K562 (cell line): ENCODE data around the gene MAPK4. TPM values are rescaled to one million over a fixed set of nuclear protein-coding genes. Genes with fewer than 3 reads are reported as not detected.

Source experiments
- CBX8 ChIP-seq: fragments of 200-600 bp; sonication (generic); IDR thresholded peaks from 2 replicates; pipeline ENCODE4 v1.6.1; 2012; ENCODE audit warnings: borderline replicate concordance, mixed run types, low read depth, mild to moderate bottlenecking, moderate library complexity, mixed read lengths, low read length, control low read depth, inconsistent platforms; ENCODE audit not compliant: poor library complexity, severe bottlenecking; ENCODE audit errors: extremely low read depth
- KDM4B ChIP-seq, 2 experiments: fragments of 450-650 bp in 1 of 2; sonication (generic) in 1 of 2; IDR thresholded peaks; 2 replicates each; pipeline ENCODE4 v1.6.1; 2016 to 2017; ENCODE audit warnings: borderline replicate concordance in 2 of 2, antibody characterized with exemption in 1 of 2, low read depth in 1 of 2, mild to moderate bottlenecking in 1 of 2
- PHTF2 ChIP-seq: fragments of 250-450 bp; sonication (Bioruptor Pico); IDR thresholded peaks from 2 replicates; pipeline ENCODE4 v1.5.0; 2021; ENCODE audit warnings: mild to moderate bottlenecking
- U2AF1 ChIP-seq: fragments of 200-400 bp; formaldehyde crosslinking; optimal IDR thresholded peaks from 2 replicates; pipeline ENCODE3; 2017; ENCODE audit warnings: mild to moderate bottlenecking, low read depth, low read length, moderate library complexity
- polyA plus RNA-seq, 8 experiments: library from polyadenylated mRNA; depleted of rRNA in 4 of 8; stranded (reverse) in 5 of 8; unstranded in 3 of 8; fragments of >200 nt; fragmentation: Nextera tagmentation in 2 of 8; fragmentation: Illumina TruSeq in 1 of 8; extraction: Ambion mirVana in 2 of 8; extraction: Trizol in 1 of 8; gene quantifications; 2 replicates each; pipeline versions ENCODE4 v1.2.1 to v1.2.3, GENCODE V29; 2011 to 2014; ENCODE audit warnings: inconsistent platforms in 1 of 8, missing spikeins in 1 of 8
- total RNA-seq, 7 experiments: library from RNA; depleted of rRNA in 6 of 7; stranded (reverse); fragments of >200 nt in 6 of 7; fragmentation: Illumina TruSeq in 2 of 7; extraction: Trizol in 2 of 7; gene quantifications; 2 replicates each; pipeline versions ENCODE4 v1.2.1 to v1.2.3, GENCODE V29; 2011 to 2021; ENCODE audit warnings: low replicate concordance in 1 of 7
- TF ChIP-seq, protein P1 (sequence below), 2 experiments: fragments of 450-650 bp; IDR thresholded peaks; 2 replicates each; pipeline ENCODE4 v1.6.1; 2016; ENCODE audit warnings: mild to moderate bottlenecking in 2 of 2, borderline replicate concordance in 1 of 2, low read depth in 1 of 2, moderate library complexity in 1 of 2
- TF ChIP-seq, protein P2 (sequence below): fragments of 250-450 bp; sonication (Bioruptor Pico); IDR thresholded peaks from 2 replicates; pipeline ENCODE4 v1.8.0; 2022; ENCODE audit warnings: inconsistent platforms, mild to moderate bottlenecking, moderate library complexity, borderline replicate concordance
- TF ChIP-seq, protein P3 (sequence below): sonication (generic); formaldehyde crosslinking; IDR thresholded peaks from 2 replicates; pipeline ENCODE4 v1.9.0; 2022; ENCODE audit warnings: mild to moderate bottlenecking, missing genetic modification reagents
- TF ChIP-seq, protein P4 (sequence below): fragments of 450-650 bp; formaldehyde crosslinking; IDR thresholded peaks from 2 replicates; pipeline ENCODE4 v1.4.0; 2020; ENCODE audit warnings: mild to moderate bottlenecking, moderate library complexity

The MAPK4 gene
- total and polyA plus RNA-seq, 9 of the 15 experiments (the other 6 are each of a cell fraction or from before 2014, with no cell fraction given), result not detected

DNA sequence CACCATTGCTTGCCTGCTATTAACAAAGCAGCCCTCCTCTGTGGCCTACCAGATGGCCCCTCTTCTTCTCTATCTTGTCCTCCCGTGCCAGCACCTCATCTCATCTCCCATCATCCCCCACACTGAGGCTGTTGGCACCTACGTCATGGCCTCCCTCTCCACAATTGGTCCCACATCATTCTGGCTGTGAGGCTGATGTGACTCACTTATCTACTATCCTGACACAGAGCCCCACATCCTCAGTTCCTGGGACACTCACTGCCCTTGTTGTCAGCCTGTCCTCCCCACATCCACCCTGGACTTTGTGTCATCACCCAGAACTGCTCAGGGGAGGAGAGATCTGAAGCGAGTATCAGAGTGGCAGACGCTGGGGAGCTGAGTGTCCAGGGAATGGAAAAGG is 157.0 kb downstream of the MAPK4 start (continued):
- TF ChIP-seq, protein P1, sequence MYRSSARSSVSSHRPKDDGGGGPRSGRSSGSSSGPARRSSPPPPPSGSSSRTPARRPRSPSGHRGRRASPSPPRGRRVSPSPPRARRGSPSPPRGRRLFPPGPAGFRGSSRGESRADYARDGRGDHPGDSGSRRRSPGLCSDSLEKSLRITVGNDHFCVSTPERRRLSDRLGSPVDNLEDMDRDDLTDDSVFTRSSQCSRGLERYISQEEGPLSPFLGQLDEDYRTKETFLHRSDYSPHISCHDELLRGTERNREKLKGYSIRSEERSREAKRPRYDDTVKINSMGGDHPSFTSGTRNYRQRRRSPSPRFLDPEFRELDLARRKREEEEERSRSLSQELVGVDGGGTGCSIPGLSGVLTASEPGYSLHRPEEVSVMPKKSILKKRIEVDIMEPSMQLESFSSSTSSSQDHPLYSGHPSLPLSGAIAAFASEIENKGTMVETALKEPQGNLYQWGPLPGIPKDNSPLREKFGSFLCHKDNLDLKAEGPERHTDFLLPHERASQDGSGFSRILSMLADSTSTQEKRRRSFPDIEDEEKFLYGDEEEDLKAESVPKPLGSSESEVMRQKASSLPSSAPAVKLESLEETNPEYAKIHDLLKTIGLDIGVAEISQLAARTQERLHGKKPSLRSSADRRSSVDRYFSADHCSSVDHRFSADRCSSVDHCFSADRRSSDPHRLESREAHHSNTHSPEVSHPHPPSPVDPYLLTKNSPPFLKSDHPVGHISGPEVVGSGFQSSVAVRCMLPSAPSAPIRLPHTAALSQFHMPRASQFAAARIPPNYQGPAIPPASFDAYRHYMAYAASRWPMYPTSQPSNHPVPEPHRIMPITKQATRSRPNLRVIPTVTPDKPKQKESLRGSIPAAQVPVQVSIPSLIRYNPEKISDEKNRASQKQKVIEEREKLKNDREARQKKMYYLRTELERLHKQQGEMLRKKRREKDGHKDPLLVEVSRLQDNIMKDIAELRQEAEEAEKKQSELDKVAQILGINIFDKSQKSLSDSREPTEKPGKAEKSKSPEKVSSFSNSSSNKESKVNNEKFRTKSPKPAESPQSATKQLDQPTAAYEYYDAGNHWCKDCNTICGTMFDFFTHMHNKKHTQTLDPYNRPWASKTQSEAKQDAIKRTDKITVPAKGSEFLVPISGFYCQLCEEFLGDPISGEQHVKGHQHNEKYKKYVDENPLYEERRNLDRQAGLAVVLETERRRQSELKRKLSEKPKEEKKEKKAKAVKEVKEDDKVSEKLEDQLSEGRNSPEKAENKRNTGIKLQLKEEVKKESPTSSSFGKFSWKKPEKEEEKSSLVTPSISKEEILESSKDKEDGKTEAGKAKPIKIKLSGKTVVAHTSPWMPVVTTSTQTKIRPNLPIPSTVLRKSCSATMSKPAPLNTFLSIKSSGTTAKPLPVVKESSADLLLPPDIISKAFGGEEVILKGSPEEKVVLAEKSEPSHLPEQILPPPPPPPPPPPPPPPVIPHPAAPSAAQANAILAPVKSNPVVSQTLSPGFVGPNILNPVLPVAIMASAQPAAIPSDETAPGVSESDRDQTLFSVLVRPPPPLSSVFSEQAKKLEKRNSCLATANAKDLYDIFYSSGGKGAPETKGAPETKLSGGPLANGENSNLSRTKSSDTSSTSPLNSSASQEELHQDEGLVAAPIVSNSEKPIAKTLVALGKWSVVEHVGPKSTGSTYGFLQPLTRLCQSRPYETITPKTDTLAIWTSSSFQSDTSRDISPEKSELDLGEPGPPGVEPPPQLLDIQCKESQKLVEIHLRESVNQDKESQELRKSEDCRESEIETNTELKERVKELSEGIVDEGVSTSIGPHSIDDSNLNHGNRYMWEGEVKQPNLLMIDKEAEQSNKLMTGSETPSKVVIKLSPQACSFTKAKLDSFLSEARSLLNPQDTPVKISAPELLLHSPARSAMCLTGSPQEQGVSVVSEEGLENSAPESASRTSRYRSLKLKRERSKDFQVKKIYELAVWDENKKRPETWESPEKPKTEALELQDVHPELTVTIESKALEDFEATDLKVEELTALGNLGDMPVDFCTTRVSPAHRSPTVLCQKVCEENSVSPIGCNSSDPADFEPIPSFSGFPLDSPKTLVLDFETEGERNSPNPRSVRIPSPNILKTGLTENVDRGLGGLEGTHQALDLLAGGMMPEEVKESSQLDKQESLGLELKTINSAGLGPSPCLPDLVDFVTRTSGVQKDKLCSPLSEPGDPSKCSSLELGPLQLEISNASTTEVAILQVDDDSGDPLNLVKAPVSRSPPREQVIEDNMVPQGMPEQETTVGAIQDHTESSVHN (IDR thresholded peaks at IDR 0.05; ENCODE audit: borderline replicate concordance in 1 of 2, low read depth in 1 of 2), result no peak
- TF ChIP-seq, protein P2, sequence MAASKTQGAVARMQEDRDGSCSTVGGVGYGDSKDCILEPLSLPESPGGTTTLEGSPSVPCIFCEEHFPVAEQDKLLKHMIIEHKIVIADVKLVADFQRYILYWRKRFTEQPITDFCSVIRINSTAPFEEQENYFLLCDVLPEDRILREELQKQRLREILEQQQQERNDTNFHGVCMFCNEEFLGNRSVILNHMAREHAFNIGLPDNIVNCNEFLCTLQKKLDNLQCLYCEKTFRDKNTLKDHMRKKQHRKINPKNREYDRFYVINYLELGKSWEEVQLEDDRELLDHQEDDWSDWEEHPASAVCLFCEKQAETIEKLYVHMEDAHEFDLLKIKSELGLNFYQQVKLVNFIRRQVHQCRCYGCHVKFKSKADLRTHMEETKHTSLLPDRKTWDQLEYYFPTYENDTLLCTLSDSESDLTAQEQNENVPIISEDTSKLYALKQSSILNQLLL (CRISPR knock-in tag), result no peak
- TF ChIP-seq U2AF1, result no peak
- TF ChIP-seq, protein P3, sequence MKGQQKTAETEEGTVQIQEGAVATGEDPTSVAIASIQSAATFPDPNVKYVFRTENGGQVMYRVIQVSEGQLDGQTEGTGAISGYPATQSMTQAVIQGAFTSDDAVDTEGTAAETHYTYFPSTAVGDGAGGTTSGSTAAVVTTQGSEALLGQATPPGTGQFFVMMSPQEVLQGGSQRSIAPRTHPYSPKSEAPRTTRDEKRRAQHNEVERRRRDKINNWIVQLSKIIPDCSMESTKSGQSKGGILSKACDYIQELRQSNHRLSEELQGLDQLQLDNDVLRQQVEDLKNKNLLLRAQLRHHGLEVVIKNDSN, result no peak
- TF ChIP-seq, protein P4, sequence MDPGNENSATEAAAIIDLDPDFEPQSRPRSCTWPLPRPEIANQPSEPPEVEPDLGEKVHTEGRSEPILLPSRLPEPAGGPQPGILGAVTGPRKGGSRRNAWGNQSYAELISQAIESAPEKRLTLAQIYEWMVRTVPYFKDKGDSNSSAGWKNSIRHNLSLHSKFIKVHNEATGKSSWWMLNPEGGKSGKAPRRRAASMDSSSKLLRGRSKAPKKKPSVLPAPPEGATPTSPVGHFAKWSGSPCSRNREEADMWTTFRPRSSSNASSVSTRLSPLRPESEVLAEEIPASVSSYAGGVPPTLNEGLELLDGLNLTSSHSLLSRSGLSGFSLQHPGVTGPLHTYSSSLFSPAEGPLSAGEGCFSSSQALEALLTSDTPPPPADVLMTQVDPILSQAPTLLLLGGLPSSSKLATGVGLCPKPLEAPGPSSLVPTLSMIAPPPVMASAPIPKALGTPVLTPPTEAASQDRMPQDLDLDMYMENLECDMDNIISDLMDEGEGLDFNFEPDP, result no peak
- no peak for TF ChIP-seq PHTF2 (CRISPR knock-in tag)
- no peak for TF ChIP-seq CBX8
- TF ChIP-seq KDM4B (IDR thresholded peaks at IDR 0.05; ENCODE audit: borderline replicate concordance in 2 of 2, low read depth in 1 of 2), result no peak
